ENCODE measurements around the gene PRDM16. TPM values are rescaled to one million over a fixed set of nuclear protein-coding genes. Genes with fewer than 3 reads are reported as not detected.
A peak's percentile ranks its signal among the peaks of the same experiment; 100 is the strongest.

The PRDM16 gene
- polyA plus RNA-seq, 10 donors = 0.47 to 1.5 (median 0.92) TPM

DNA sequence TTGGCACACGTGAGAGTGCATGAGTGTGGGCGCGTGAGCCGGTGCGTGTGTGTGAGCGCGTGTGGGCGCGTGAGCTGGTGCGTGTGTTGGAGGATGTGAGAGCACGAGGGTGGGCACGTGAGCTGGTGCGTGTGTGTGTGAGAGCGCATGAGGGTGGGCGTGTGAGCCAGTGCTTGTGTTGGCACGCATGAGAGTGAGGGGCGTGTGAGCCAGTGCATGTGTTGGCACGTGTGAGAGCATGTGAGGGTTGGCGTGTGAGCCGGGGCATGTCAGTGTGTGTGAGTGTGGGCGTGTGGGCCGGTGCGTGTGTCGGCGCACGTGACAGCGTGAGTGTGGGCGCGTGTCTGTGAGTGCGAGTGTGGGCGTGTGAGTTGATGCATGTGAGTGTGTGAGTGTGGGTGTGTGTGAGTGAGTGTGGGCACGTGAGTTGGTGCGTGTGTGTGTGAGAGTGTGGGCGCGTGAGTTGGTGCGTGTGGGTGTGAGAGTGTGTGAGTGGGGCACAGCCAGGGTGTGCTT lies 339.8 kb downstream of the PRDM16 start:
- DNase-seq = no peak

DNA sequence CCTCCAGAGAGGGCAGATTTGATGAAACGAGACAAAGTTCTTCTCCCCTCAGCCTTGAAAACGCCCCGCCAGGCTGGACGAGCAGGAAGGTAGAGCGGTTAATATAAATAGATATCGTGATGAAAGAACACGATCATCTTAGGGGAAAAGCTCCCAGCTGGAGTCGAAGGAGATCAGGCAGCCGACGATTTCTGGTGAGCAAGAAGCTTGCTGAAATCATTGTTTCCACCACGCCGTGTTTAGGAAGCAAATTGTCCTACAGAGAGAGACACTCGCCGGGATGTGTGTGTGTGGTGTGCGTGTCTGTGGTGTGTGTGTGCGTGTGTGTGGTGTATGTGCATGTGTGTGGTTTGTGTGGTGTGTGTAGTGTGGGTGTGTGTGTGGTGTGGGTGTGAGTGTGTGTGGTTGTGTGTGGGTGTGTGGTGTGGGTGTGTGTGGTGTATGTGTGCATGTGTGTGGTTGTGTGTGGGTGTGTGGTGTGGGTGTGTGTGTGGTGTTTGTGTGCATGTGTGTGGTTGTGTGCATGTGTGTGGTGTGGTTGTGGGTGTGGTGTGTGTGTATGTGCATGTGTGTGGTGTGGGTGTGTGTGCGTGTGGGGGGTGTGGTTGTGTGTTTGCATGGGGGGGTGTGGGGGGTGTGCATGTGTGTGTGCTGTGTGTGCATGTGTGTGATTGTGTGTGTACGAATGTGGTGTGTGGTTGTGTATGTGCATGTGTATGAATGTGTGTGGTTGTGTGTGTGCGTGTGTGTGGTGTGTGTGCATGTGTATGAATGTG lies 340.6 kb downstream of the PRDM16 start:
- DNase-seq = no peak

DNA sequence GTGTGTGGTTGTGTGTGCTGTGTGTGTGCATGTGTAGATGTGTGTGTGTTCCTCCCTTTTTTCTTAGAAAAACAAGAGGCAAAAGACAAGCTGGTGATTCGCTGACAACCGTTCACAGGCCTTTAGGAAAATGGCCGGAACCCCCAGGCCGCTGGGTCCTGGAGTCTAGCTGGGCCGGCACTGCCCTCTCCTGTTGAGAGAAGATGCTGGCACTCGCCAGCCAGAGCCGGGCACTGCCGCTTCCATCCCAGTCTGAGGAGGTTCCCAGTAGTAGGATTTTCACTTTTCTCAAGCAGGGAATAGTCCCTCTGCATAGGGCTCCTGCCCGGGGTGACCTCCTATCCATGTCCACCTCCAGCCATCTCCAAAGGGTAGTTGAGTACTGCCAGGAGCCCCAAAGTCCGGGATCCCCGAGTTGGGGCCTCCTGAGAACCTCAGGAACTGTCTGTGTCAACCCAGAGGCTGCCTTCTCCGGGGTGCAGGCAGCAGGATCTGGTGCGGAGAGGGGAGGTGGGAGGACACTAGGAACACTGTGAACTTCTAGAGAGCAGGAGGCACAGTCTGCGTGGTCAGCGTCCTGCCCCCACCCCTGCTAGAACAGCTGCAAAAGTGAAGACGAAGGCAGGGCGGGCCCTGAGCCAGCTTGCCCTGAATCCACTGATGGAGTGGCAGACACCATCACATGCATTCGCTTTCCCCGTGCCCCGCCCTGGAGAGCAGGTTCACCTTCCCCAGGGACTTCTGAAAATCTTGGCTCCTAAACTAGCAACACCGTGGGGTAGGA lies 341.3 kb downstream of the PRDM16 start:
- peak; percentile 49 to 71 (median 56) for DNase-seq

DNA sequence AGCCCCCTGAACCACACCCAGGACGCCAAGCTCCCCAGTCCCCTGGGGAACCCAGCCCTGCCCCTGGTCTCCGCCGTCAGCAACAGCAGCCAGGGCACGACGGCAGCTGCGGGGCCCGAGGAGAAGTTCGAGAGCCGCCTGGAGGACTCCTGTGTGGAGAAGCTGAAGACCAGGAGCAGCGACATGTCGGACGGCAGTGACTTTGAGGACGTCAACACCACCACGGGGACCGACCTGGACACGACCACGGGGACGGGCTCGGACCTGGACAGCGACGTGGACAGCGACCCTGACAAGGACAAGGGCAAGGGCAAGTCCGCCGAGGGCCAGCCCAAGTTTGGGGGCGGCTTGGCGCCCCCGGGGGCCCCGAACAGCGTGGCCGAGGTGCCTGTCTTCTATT lies 342.8 kb downstream of the PRDM16 start:
- no peak for DNase-seq

DNA sequence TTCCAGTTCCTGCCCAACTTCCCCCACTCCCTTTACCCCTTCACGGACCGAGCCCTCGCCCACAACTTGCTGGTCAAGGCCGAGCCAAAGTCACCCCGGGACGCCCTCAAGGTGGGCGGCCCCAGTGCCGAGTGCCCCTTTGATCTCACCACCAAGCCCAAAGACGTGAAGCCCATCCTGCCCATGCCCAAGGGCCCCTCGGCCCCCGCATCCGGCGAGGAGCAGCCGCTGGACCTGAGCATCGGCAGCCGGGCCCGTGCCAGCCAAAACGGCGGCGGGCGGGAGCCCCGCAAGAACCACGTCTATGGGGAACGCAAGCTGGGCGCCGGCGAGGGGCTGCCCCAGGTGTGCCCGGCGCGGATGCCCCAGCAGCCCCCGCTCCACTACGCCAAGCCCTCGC lies 343.4 kb downstream of the PRDM16 start:
- no peak for DNase-seq

DNA sequence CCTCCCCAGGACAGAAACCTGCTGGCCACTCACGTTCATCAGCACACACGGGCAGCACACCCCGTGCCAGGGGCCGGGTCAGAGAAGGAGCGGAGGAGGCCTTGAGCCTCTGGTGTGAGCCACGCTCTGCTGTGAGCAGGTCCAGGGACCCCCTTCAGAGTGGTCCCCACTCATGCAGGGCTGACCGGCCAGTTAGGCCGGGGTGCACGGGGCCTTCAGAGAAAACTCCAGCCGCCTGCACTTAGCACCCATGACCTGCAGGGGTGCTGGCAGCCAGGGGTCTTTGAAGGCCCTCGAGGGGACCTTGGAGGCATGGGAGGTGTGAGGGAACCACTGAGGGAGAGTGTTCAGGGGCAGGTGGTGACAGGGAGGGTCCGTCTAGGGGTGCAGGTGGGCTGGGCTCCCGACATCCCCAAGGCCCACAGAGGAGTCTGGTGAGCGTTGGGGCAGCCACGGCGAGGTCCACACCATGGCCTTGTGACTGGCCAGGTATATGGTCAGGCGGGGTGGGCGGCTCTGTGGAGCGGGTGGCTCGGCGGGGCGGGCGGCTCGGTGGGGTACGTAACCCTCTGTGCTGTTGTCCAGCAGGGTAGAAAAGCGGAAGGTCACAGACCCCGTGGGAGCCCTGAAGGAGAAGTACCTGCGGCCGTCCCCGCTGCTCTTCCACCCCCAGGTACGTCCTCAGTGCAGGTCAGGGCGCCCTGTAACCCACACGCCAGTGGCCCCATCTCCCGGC lies 345.1 kb downstream of the PRDM16 start:
- no peak for DNase-seq

DNA sequence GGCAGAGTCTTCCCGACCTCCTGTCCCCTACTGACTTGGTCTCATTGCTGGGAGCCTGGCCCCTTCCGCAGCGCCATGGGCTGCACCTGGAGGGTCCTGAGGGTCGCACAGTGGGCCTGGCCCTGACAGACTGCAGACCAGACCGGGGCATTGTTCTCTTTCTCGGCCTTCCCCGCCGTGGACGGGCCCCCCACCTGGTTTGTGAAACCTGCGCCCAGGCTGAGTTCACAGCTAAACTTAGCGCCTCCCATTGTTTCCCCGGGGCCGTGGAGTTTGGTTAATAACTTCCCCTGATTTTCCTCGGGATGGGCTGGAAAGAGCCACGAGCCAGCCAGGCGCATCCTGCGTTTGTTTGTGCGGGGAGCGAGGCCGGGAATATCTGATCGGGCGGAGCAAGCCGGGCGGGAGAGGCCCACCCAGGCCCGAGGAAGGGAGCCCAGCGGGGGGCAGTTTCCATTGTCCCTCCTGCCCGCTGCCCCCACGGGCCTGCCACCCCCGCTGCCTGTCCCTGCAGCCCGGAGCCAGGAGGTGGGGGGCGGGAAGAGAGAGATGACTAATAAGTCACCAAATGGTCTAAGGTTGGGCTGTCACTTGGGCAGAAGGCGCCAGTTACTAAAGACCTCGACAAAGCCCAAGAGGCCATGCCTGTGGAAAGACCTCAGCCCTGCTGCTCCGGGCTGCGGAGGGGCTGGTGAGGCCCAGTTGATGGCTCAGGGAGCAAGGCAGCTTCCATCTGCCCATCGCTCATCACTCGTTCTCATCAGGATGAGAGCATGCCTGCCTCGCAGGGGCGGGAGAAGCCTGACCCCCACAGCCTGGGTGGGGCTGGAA lies 346.5 kb downstream of the PRDM16 start:
- no peak for DNase-seq

DNA sequence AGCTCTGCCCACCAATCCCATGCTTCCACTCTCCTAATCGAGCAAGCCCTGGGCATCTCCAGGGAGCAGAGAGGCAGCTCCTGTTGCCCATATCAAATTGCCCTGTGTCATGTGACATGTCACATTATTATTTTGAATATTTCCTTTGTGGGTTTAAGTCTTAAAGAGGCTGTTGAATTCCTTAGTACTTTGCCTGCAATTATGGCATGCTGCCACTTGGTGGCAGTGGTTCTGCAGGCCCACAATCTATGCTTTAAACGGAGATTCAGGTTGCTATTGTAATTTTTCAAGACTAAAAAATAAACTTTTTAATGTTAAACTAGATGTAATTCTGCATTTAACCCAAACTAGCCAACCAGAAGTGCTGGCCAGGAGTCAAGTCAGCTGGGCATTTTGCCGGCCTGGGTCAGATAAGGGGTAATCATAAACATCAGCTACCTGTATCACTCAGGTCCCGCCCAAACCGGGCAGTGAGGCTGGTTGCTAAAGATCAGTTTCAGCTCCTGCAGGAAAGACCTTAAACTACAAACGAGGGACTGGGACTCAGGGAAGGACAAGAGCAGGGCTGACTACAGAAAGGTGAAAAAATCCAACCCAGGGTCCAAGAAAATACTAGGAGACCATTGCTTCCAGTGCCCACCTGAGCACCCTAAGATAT lies 348.2 kb downstream of the PRDM16 start:
- no peak for DNase-seq

DNA sequence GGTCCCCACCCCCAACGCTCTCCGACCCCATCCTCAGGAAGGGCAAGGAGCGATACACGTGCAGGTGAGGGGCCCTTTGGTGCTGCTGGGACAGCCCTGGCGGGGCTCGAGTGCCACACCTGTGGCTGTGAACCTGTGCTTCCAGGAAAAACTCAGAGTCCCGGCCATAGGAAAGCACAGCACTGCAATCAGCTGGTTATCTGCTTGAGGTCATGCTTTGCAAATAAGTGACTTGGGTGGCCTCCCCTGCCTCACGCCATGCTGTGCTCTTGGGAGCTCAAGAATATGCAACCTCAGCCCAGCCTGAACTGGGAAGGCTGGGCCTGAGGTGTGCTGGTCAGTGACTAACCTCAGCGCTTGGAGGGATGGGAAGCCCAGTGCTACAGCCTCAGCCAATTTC lies 348.9 kb downstream of the PRDM16 start:
- DNase-seq = no peak

DNA sequence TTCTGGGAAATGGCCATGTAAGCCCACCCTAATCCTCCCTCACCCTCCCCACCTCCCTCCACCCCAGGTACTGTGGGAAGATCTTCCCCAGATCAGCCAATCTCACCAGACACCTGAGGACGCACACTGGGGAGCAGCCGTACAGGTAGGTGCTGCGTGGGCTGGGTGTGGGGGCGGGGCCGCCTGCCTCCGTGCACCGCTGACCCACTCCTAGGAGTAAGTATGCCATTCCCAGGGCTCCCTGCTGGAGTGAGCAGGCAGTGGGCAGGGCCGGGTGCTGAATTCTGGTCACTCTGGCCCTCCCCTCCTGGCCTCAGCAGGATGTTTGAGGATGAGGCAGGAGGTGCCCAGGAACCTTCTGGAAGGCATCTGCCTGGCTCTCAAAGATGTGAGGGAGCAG lies 349.6 kb downstream of the PRDM16 start:
- no peak for DNase-seq

DNA sequence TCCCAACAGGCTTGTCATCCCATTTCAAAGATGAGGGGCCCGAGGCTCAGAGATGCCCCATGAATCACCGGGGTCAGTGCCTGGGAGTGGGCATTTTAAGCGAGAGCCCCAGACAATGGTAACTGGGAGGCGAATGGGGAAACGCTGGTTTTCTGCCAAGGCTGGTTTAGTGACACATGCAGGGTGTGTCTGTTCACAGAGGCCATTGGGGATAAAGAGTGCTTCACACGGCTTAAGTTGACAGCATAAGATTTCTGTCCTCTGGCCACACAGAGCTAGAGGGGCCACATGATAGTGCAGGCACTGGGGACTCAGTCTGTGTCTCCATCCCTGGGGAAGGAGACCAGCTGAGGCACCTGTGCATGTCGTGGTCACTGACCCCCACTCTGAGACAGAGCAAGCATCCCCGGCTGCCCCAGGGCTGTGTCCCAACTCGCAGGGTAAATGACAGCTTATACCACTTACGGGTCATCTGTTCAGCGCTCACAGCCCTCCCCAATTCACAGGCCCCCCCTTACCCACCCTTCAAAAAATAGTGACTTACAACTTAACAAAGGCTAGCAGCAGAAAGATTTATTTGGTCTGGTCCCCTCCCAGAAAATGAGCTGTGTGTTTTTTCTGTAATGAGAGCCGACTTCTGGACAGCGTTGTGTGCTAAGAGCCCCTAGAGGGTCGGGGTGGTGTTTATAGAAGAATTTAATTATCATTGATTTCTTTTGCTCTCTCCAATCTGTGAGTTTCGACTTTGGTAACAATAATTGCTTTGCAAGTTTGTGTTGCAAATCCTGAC lies 350.6 kb downstream of the PRDM16 start:
- no peak for DNase-seq

DNA sequence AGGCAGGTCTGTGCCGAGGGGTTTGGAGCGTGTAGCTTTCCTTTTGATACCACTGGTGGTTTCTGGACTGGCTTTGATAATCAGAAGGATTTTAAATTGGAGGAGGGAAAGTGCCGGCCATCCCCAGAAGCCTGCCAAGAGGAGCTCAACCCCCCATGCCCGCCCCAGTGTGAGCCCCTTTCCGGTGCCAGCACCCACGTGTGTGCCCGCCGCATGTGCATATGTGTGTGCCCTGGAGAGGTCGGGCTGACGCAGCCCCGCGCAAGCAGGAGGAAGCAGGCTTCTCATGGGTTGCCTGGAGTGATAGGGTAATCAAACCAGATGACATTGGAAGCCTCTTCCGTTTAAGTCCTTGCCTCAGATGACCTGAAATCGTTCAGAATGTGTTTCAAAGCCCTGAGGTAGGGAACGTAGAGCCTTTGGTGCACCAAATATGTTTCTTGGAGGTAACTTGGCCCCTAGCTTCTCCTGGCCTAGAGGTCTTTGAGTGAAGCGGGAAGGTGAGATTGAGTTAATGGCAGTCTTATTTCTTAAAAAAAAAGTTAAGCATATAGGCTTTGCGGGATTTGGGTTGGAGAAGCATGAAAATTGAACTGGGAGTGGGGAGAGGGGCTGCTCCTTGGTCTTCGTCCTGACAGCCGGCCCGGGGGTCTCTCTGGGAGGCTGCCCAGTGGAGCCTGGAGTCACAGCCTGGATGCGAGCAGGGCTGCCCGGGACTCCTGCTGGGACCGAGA lies 351.4 kb downstream of the PRDM16 start:
- DNase-seq = no peak

DNA sequence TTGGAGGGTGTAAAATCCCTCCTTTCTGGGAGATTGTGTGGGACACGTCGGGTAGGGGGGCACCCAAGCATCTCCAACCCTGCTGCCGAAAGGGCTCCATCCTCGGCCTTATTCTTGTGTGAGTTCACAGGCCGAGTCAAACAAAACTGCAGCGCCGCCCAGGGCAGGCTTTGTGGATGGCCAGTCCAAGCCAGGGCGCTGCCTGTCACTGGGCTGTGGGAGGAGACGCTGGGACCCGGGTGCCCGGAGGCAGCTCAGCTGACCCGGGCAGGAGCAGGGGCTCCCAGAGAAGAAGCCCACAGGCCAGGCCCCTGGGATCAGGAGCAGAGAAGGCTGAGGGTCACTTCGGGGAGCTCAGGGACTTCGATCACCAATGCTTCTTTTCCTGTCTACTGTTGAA lies 353.6 kb downstream of the PRDM16 start:
- DNase-seq = no peak

DNA sequence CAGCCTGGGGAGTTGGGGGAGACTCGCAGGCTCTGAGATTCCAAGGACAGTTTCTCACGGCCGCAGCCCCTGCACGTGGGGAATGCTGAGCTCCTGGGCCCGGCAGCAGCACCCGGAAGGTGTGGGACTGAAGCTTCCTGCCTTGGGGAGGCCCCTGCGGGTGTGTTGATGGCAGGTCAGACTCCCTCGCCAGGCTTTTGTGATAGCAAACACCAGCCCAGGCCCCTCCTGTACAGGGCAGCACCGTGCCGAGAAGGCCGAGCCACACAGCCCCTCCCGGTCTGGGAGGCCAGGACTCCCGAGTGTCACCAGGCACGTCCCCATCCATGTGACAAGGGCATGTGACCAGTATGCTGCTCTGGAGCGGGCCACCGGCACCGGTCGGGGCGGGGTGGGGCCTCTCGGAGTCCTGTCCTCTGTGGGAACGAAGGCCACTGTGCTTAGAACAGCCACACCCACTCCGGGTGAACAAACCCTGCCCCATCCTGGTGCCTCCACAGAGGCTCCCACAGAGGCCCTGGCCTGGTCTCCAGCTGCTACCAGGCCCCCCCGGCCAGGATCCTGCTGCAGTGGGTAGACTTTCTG lies 354.3 kb downstream of the PRDM16 start:
- no peak for DNase-seq

DNA sequence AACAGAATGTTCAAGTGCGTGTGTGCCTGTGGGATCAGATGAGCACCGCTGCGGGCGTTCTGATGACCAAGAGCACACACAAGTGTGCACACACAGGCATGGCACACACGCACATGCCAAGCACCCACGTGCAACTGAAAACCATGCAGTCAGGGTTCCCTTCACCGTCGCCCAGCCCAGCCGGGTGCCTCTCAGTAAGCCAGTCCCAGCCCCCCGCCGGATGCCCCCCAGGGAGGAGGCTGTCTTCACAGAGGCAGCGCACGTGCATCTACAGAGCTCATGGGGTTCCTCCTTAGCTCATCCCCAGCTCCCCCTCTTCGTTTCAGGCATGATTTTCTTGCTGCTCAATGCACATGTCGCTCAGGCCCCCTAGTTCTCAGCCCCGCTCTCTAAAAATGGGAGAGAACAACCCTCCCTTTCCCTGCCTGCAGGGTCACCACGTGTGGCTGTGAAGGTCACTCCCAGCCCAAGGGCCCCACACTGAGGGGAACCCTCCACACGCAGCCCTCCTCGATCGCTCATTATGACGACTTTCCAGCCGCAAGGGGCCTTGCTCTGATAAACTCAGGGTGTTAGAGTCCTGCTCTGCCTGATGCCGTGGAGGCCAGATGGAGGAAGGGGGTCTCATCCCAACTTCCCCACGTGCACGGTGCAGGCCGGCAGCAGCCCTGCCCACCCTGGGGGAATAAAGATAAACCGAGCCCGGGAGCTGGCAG lies 355.1 kb downstream of the PRDM16 start:
- no peak for DNase-seq

DNA sequence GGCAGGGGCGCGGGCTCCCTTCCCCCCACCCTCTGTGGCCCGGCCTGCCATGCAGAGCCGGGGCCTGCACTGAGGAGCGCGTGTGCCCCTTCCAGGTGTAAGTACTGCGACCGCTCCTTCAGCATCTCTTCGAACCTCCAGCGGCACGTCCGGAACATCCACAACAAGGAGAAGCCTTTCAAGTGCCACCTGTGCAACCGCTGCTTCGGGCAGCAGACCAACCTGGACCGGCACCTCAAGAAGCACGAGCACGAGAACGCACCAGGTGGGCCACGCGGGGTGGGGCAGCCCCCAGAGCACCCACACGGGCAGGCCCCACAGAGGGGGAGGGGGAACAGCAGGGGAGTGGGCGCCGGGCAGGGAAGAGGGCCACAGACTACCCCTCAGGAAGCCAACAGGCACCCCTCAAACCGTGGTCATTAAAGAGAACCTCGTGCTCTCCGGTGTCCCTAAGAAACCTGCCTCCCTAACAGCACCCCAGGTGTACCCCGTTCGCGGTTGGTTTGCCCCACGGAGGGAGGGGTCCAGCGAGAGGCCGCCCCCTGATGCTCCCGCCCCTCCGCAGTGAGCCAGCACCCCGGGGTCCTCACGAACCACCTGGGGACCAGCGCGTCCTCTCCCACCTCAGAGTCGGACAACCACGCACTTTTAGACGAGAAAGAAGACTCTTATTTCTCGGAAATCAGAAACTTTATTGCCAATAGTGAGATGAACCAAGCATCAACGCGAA lies 356.6 kb downstream of the PRDM16 start:
- no peak for DNase-seq

DNA sequence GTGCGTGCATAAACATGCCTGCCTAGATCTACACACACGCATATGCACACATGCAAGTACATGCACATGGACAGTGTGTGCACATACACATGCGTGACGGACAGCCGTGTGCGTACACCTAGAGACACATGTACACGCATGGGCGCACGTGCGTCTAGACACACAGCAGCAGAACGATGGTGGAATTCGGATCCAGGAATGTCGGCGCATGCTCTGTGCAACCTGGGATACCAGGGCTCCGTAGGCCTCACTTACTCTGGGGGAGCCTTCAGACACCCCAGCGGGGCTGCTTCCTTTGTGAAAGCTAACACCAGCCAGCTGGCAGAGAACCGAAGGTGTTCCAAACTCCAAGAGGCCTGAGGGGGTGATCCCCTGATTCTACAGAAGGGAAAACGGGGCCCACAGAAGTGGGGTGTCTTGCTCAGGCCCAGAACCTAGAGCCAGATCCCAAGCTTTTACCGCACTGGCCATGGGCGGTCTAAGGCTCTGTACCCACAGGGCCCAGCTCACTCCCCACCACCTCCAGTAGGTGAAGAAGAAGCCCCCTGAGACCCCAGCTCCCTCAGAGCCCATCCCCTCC lies 358.0 kb downstream of the PRDM16 start:
- no peak for DNase-seq
